Psoas muscle (tissue), 8 donors: Measurements from ENCODE around the gene FOXL1. TPM values are rescaled to one million over a fixed set of nuclear protein-coding genes. Genes with fewer than 3 reads are reported as not detected.

Source experiments
- ATAC-seq, 4 donors: fragments of 200-7000 bp; cut with Tn5 transposase; one replicate each; pipeline ENCODE4 v1.9.1; 2020; ENCODE audit warnings: moderate library complexity in 3 of 4, mild to moderate bottlenecking in 2 of 4
- DNase-seq, 2 donors: peaks; one replicate each; pipeline ENCODE4 v3.0.0-alpha.2; 2020
- H3K27ac ChIP-seq: fragments of 200-600 bp; one replicate; pipeline ENCODE4 v1.8.0; 2022
- H3K27me3 ChIP-seq, 3 donors: fragments of 200-600 bp in 1 of 3; one replicate each; pipeline versions ENCODE4 v1.6.1 to v1.8.0; 2013 to 2022; ENCODE audit warnings: low read length in 2 of 3, mild to moderate bottlenecking in 2 of 3, moderate library complexity in 1 of 3; ENCODE audit not compliant: insufficient read depth in 3 of 3
- H3K36me3 ChIP-seq, 2 donors: fragments of 200-600 bp in 1 of 2; one replicate each; pipeline versions ENCODE4 v1.6.1 to v1.8.0; 2013 to 2022; ENCODE audit warnings: low read depth in 1 of 2, mild to moderate bottlenecking in 1 of 2, moderate library complexity in 1 of 2; ENCODE audit not compliant: insufficient read depth in 1 of 2
- H3K4me1 ChIP-seq: fragments of 200-600 bp; one replicate; pipeline ENCODE4 v1.8.0; 2022
- H3K4me3 ChIP-seq: fragments of 200-600 bp; one replicate; pipeline ENCODE4 v1.8.0; 2022; ENCODE audit warnings: mild to moderate bottlenecking
- H3K9me3 ChIP-seq: fragments of 200-600 bp; one replicate; pipeline ENCODE4 v1.8.0; 2022
- CTCF ChIP-seq: fragments of 200-600 bp; IDR thresholded peaks from one replicate; pipeline ENCODE4 v1.8.0; 2022; ENCODE audit warnings: antibody characterized with exemption
- WGBS, 3 donors: extraction: QIAGEN DNeasy Blood & Tissue Kit; methylation state at CpG; one replicate each; pipeline versions ENCODE4 v1.1.6 to v1.1.7; 2013; 5-methylcytosine and 5-hydroxymethylcytosine counted together
- intact Hi-C, 2 donors: fragments of 100-400 bp; cut with DNase I; formaldehyde crosslinking; loops; one replicate each; pipeline versions ENCODE4 v1.11.0 to v1.14.2; 2022
- polyA plus RNA-seq, 3 donors: library from polyadenylated mRNA; stranded (reverse); fragments of 200-250 nt; gene quantifications; one replicate each; pipeline ENCODE4 v1.2.3, GENCODE V29; 2013
- total RNA-seq, 4 donors: library from RNA; stranded (reverse); fragmentation: NEBNext Ultra II Directional in 2 of 4; extraction: Animal tissue kit (Norgen Biotek cat#: 25700) in 2 of 4; gene quantifications; one replicate each; pipeline versions ENCODE4 v1.2.1 to v1.2.4, GENCODE V29; 2021 to 2023
- donor health status: healthy with polysubstance abuse.
- donor health status: DM: no; HTN: no; CAD: no; lungs with moderate emphysema.
- donor health status: Bipolar disorder and iron deficiency.
- donor health status: healthy.
- donor health status: DM: yes; HTN: yes; CAD: no.
- donor health status: DM: no; HTN: no; CAD: no.
- donor health status: DM: no; HTN: no; CAD: no.
- donor health status: DM: yes; HTN: yes; CAD: no.

FOXL1 gene
- total and polyA plus RNA-seq, 7 donors = 0.12 to 1.3 (median 0.22) TPM

DNA sequence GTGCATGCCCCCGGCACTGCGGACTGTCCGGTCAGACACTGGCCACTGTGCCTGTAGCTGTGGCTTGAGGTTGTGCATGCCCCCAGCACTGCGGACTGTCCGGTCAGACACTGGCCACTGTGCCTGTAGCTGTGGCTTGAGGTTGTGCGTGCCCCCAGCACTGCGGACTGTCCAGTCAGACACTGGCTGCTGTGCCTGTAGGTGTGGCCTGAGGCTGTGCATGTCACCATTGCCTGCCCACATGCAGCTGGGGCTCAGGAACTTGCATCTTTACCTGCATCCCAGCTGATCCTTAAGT is 28.5 kb upstream of the FOXL1 start:
- Histone ChIP-seq H3K9me3 (no peaks in the 10 kb centered on the region), H3K36me3 (peaks cover 0 to 80% of the 10 kb centered on the region in 2 donors), H3K27me3 (no peaks in the 10 kb centered on the region), H3K4me1 (no peaks in the 10 kb centered on the region), H3K4me3 (no peak overlapping the region), H3K27ac (no peak overlapping the region)
- ATAC-seq = peak in 3 of 4 donors; percentile 19 to 27 (median 23)
- DNase-seq = no peak
- WGBS, 3 donors = 77 to 98% (median 97%) methylated on average over 7 of the region's 7 CpGs
- no peak for TF ChIP-seq CTCF
- intact Hi-C loops = loop anchor here in 1 of 2 donors (5.0 kb wide), 1 partner anchor 1212 kb away; no protein-coding TSS in a partner anchor

DNA sequence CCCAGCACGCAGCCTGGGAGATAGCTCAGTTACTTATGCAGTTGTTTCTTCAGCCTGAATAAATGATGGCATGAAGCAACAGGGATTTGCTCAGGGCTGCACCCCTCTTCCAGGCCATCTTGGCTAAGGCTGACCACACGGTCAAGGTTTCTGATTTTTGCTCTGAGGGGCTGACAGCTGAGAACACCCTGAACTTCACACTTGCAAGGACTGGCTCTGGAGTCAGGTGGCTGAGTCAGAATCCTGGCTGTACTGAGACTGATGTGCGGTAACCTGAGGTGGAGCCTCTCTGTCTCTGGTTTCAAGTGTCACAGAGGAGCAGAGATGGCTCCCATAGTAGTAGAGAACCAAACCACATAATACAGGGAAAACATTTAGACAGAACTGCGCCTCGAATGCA is 28.1 kb upstream of the FOXL1 start:
- ATAC-seq (peak in 3 of 4 donors; percentile 58 to 75 (median 71)), DNase-seq (no peak)
- Histone ChIP-seq H3K4me1 (no peaks in the 10 kb centered on the region), H3K27ac (no peak overlapping the region), H3K9me3 (no peaks in the 10 kb centered on the region), H3K27me3 (no peaks in the 10 kb centered on the region), H3K36me3 (peaks cover 0 to 75% of the 10 kb centered on the region in 2 donors), H3K4me3 (no peak overlapping the region)
- intact Hi-C loops = no loop called here
- WGBS, 3 donors = 43 to 89% (median 76%) methylated on average over 5 of the region's 5 CpGs
- no peak for TF ChIP-seq CTCF

GRCh38 chr16:86553356-86553755 is 25.0 kb upstream of the FOXL1 start:
- no peak overlapping the region for H3K27ac ChIP-seq
- no peak for DNase-seq
- 95 to 97% (median 96%) methylated on average over 21 to 22 of the region's 22 CpGs for WGBS, 3 donors
- ATAC-seq = no peak
- peaks cover 0 to 3% (median 0%) of the 10 kb centered on the region in 3 donors for H3K27me3 ChIP-seq
- H3K4me1 ChIP-seq = peaks cover 10% of the 10 kb centered on the region
- H3K4me3 ChIP-seq = no peak overlapping the region
- H3K36me3 ChIP-seq = peaks cover 0 to 45% of the 10 kb centered on the region in 2 donors
- intact Hi-C loops = no loop called here
- H3K9me3 ChIP-seq = no peaks in the 10 kb centered on the region
- TF ChIP-seq CTCF = no peak

DNA sequence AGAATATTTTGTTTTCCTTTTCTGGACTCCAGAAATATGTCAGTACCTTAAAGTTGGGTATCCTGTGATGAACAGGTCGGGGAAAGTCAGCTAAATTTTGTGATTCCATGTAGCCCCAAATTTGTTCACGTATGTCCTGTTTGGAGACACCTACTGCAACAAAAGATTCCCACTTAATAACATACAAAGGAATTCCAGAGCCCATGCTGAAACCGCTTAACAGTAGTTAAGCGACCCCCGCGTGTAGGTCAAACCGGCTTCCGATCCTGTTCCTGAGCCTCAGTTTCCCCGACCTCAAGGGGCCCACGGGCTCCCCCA is 23.8 kb upstream of the FOXL1 start:
- TF ChIP-seq CTCF = no peak
- Histone ChIP-seq H3K4me1 (peaks cover 10% of the 10 kb centered on the region), H3K27me3 (peaks cover 0 to 6% (median 0%) of the 10 kb centered on the region in 3 donors), H3K27ac (peak overlapping the region; percentile 94), H3K36me3 (peaks cover 0 to 36% of the 10 kb centered on the region in 2 donors), H3K9me3 (no peaks in the 10 kb centered on the region), H3K4me3 (peak overlapping the region; percentile 92)
- WGBS, 3 donors = 9 to 10% (median 9%) methylated on average over 10 of the region's 10 CpGs
- DNase-seq (no peak), ATAC-seq (no peak)
- intact Hi-C loops = no loop called here

- intact Hi-C loops = no loop called here
- H3K27ac ChIP-seq = peak within 1 kb of the TSS; percentile 94
- TF ChIP-seq CTCF = no peak
- H3K9me3 ChIP-seq = no peaks in the 10 kb centered on the region
- H3K4me1 ChIP-seq = peaks cover 10% of the 10 kb centered on the region
- peaks cover 0 to 31% of the 10 kb centered on the region in 2 donors for H3K36me3 ChIP-seq
- peaks cover 0 to 9% (median 0%) of the 10 kb centered on the region in 3 donors for H3K27me3 ChIP-seq
- DNase-seq (peak; percentile 95 to 98), ATAC-seq (peak; percentile 94 to 99 (median 96))
- WGBS, 3 donors = 3 to 4% (median 3%) methylated on average over 66 to 70 of the region's 70 CpGs
- H3K4me3 ChIP-seq = peak within 1 kb of the TSS; percentile 92
Measured at GRCh38 chr16:86554917-86555703, 23.2 kb upstream of the FOXL1 start, which contains the start of gene MTHFSD. Gene MTHFSD, minus strand, starts transcription at chr16:86555235. Its CDS starts 51 bp downstream, at chr16:86555184.
